ENCODE results near the gene PGBD5.

DNA sequence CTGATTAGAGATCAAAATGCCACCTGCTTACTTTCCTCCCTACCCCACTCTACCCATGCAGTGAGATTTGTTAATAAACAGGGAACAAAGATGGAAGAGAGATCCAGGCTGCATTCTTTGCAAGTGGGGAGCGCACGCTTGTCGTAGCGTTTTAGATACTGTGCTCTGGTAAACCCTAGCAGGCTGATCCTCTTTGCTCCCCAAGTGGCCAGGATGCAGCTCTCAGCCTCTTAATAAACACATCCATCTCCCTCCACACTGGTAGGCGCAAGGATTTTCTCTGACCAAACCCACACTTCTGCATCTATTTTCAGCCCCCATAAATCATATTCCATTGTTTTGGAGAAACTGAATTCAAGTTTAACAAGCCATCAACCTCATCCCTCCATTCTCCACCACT, 2.9 kb downstream of the PGBD5 start:
- TF ChIP-seq, protein P1, sequence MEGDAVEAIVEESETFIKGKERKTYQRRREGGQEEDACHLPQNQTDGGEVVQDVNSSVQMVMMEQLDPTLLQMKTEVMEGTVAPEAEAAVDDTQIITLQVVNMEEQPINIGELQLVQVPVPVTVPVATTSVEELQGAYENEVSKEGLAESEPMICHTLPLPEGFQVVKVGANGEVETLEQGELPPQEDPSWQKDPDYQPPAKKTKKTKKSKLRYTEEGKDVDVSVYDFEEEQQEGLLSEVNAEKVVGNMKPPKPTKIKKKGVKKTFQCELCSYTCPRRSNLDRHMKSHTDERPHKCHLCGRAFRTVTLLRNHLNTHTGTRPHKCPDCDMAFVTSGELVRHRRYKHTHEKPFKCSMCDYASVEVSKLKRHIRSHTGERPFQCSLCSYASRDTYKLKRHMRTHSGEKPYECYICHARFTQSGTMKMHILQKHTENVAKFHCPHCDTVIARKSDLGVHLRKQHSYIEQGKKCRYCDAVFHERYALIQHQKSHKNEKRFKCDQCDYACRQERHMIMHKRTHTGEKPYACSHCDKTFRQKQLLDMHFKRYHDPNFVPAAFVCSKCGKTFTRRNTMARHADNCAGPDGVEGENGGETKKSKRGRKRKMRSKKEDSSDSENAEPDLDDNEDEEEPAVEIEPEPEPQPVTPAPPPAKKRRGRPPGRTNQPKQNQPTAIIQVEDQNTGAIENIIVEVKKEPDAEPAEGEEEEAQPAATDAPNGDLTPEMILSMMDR (conservative IDR thresholded peaks at IDR 0.05; ENCODE audit: low read length), result no peak
- TF ChIP-seq EZH2phosphoT487 (IDR thresholded peaks at IDR 0.05; ENCODE audit: borderline replicate concordance, low read depth, low read length), result no peak

All from OCI-LY7 (cell line).